Liver (tissue), 9 donors: ENCODE data around the gene TBC1D16. TPM values are rescaled to one million over a fixed set of nuclear protein-coding genes. Genes with fewer than 3 reads are reported as not detected.

Experiments
- DNase-seq: peaks from one replicate; pipeline ENCODE4 v3.0.0-alpha.2; 2017; ENCODE audit warnings: low spot score
- H3K27ac ChIP-seq, 2 donors: one replicate each; pipeline ENCODE4 v1.7.0; 2013; ENCODE audit warnings: inconsistent platforms in 2 of 2, low read length in 2 of 2, control low read depth in 1 of 2, low read depth in 1 of 2, mild to moderate bottlenecking in 1 of 2
- H3K27me3 ChIP-seq, 4 donors: one replicate each; pipeline versions ENCODE4 v1.6.1 to v1.7.0; 2013; ENCODE audit warnings: low read length in 3 of 4, inconsistent platforms in 1 of 4, mild to moderate bottlenecking in 1 of 4, moderate library complexity in 1 of 4; ENCODE audit not compliant: control insufficient read depth in 4 of 4, insufficient read depth in 4 of 4
- H3K36me3 ChIP-seq, 4 donors: one replicate each; pipeline versions ENCODE4 v1.6.1 to v1.7.0; 2013; ENCODE audit warnings: low read length in 3 of 4, mild to moderate bottlenecking in 3 of 4, low read depth in 1 of 4, moderate library complexity in 1 of 4; ENCODE audit not compliant: control insufficient read depth in 4 of 4, insufficient read depth in 3 of 4
- H3K4me1 ChIP-seq, 4 donors: one replicate each; pipeline versions ENCODE4 v1.6.1 to v1.7.0; 2013; ENCODE audit warnings: low read length in 3 of 4, mild to moderate bottlenecking in 3 of 4, moderate library complexity in 1 of 4; ENCODE audit not compliant: control insufficient read depth in 4 of 4, insufficient read depth in 4 of 4
- H3K4me3 ChIP-seq, 3 donors: one replicate each; pipeline versions ENCODE4 v1.6.1 to v1.7.0; 2013; ENCODE audit warnings: low read length in 3 of 3, control low read depth in 1 of 3, low read depth in 1 of 3, mild to moderate bottlenecking in 1 of 3
- H3K9ac ChIP-seq, 2 donors: one replicate each; pipeline ENCODE4 v1.7.0; 2013; ENCODE audit warnings: low read length in 2 of 2, mild to moderate bottlenecking in 2 of 2, moderate library complexity in 2 of 2, control low read depth in 1 of 2, low read depth in 1 of 2
- H3K9me3 ChIP-seq, 4 donors: one replicate each; pipeline versions ENCODE4 v1.6.1 to v1.7.0; 2013; ENCODE audit warnings: low read length in 3 of 4; ENCODE audit not compliant: control insufficient read depth in 4 of 4
- EGR1 ChIP-seq, 2 donors: IDR thresholded peaks; 2 replicates each; pipeline ENCODE4 v1.6.1; 2016 to 2018; ENCODE audit warnings: antibody characterized with exemption in 2 of 2, low read depth in 2 of 2
- FOXA1 ChIP-seq: IDR thresholded peaks from 2 replicates; pipeline ENCODE4 v1.6.1; 2016; ENCODE audit warnings: antibody characterized with exemption
- FOXA2 ChIP-seq: IDR thresholded peaks from 2 replicates; pipeline ENCODE4 v1.6.1; 2016; ENCODE audit warnings: antibody characterized with exemption
- GABPA ChIP-seq, 2 donors: IDR thresholded peaks in 1 of 2; conservative IDR thresholded peaks in 1 of 2; 2 replicates each; pipeline ENCODE4 v1.6.1; 2016; ENCODE audit warnings: antibody characterized with exemption in 2 of 2, mild to moderate bottlenecking in 1 of 2, moderate library complexity in 1 of 2
- HNF4A ChIP-seq, 2 donors: conservative IDR thresholded peaks; 2 replicates each; pipeline ENCODE4 v1.6.1; 2016; ENCODE audit warnings: antibody characterized with exemption in 2 of 2, mild to moderate bottlenecking in 2 of 2
- HNF4G ChIP-seq: IDR thresholded peaks from 2 replicates; pipeline ENCODE4 v1.6.1; 2016; ENCODE audit warnings: antibody characterized with exemption
- JUND ChIP-seq, 2 donors: IDR thresholded peaks; 2 replicates each; pipeline ENCODE4 v1.6.1; 2016; ENCODE audit warnings: antibody characterized with exemption in 2 of 2
- NR2F2 ChIP-seq: IDR thresholded peaks from 2 replicates; pipeline ENCODE4 v1.6.1; 2016; ENCODE audit warnings: antibody characterized with exemption
- RAD21 ChIP-seq, 2 donors: IDR thresholded peaks; 2 replicates each; pipeline ENCODE4 v1.6.1; 2016; ENCODE audit warnings: antibody characterized with exemption in 2 of 2, mild to moderate bottlenecking in 2 of 2
- RXRA ChIP-seq, 2 donors: IDR thresholded peaks; 2 replicates each; pipeline ENCODE4 v1.6.1; 2017 to 2018; ENCODE audit warnings: antibody characterized with exemption in 2 of 2, mild to moderate bottlenecking in 1 of 2
- SP1 ChIP-seq: IDR thresholded peaks from 2 replicates; pipeline ENCODE4 v1.6.1; 2018; ENCODE audit warnings: antibody characterized with exemption, mild to moderate bottlenecking
- TAF1 ChIP-seq: conservative IDR thresholded peaks from 2 replicates; pipeline ENCODE4 v1.6.1; 2016; ENCODE audit warnings: antibody characterized with exemption, mild to moderate bottlenecking
- YY1 ChIP-seq: IDR thresholded peaks from 2 replicates; pipeline ENCODE4 v1.6.1; 2016; ENCODE audit warnings: antibody characterized with exemption, mild to moderate bottlenecking
- WGBS: extraction: QIAGEN DNeasy Blood & Tissue Kit; methylation state at CpG from one replicate; pipeline ENCODE4 v1.1.7; 2013; 5-methylcytosine and 5-hydroxymethylcytosine counted together
- polyA plus RNA-seq, 2 donors: library from polyadenylated mRNA; stranded (reverse) in 1 of 2; unstranded in 1 of 2; fragments of 200-250 nt in 1 of 2; fragments of >200 nt in 1 of 2; fragmentation: Nextera tagmentation in 1 of 2; extraction: Ambion mirVana in 1 of 2; gene quantifications; one replicate each; pipeline versions ENCODE4 v1.2.1 to v1.2.3, GENCODE V29; 2013 to 2015
- total RNA-seq, 2 donors: library from RNA; depleted of rRNA; stranded (reverse); fragments of >200 nt; gene quantifications; one replicate each; pipeline ENCODE4 v1.2.3, GENCODE V29; 2014
- TF ChIP-seq, protein P1 (sequence below): fragments of 150-350 bp; IDR thresholded peaks from 2 replicates; pipeline ENCODE4 v1.5.1; 2017; ENCODE audit warnings: improper control_type of control experiment, low read depth, low read length; ENCODE audit not compliant: missing input control
- TF ChIP-seq, protein P2 (sequence below): IDR thresholded peaks from 2 replicates; pipeline ENCODE4 v1.6.1; 2016; ENCODE audit warnings: antibody characterized with exemption
- TF ChIP-seq, protein P3 (sequence below): IDR thresholded peaks from 2 replicates; pipeline ENCODE4 v1.6.1; 2016; ENCODE audit warnings: antibody characterized with exemption
- TF ChIP-seq, protein P4 (sequence below): IDR thresholded peaks from 2 replicates; pipeline ENCODE4 v1.6.1; 2016; ENCODE audit warnings: antibody characterized with exemption
- donor health status: healthy.
- donor health status: healthy.
- donor health status: healthy.
- donor health status: healthy.
- donor health status: healthy.

The TBC1D16 gene
- total and polyA plus RNA-seq, 4 donors: 3.4 to 29.5 (median 4.7) TPM

DNA sequence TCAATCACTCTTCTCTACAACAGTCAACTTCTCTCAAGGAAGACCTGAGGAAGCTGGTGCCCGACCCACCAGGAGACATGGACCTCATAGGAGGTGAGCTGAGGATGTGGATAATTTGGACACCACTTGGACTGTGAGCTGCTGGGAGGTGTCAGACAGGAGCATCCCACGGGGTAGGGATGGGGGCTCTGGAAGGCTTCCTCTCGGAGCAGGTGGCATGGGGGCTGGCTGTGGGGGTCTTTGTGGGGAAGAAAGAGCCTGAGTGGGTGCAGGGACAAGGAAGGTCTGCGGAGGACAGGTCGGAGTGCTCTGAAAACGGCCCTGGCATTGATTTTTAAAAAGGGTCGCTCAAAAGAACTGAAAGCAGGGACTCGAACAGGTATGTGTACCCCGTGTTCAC, 64.0 kb downstream of the TBC1D16 start (continued):
- TF ChIP-seq, protein P1, sequence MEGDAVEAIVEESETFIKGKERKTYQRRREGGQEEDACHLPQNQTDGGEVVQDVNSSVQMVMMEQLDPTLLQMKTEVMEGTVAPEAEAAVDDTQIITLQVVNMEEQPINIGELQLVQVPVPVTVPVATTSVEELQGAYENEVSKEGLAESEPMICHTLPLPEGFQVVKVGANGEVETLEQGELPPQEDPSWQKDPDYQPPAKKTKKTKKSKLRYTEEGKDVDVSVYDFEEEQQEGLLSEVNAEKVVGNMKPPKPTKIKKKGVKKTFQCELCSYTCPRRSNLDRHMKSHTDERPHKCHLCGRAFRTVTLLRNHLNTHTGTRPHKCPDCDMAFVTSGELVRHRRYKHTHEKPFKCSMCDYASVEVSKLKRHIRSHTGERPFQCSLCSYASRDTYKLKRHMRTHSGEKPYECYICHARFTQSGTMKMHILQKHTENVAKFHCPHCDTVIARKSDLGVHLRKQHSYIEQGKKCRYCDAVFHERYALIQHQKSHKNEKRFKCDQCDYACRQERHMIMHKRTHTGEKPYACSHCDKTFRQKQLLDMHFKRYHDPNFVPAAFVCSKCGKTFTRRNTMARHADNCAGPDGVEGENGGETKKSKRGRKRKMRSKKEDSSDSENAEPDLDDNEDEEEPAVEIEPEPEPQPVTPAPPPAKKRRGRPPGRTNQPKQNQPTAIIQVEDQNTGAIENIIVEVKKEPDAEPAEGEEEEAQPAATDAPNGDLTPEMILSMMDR: no peak
- TF ChIP-seq YY1 (no peak), FOXA1 (no peak), HNF4A (conservative IDR thresholded peaks at IDR 0.05) (no peak), RAD21 (IDR thresholded peaks at IDR 0.05) (no peak)

DNA sequence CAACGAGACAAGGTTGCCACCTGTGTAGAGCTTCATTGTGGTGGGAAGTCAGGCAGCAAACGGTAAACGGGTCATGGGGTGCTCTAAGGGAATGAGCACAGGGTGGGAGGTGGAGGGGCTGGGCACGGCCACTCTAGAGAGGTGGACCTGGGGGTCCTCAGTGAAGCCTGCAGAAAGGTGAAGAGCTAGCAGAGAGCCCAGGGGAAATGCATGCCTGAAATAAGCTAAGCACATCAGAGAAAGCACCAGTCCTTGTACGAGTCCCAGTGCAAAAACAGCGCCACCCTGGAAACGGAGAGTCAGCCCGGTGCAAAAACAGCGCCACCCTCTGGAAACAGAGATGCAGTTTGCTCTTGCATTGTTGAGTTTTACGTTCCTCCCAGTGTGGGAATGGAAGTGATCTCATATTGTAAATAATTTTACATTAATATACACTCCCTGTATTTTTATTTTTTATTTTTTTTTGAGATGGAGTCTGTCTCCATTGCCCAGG, 65.0 kb downstream of the TBC1D16 start:
- 65% methylated on average over 10 of the region's 10 CpGs for WGBS
- DNase-seq: no peak
- no peak overlapping the region for H3K27ac ChIP-seq
- no peak overlapping the region for H3K9ac ChIP-seq
- no peaks in the 10 kb centered on the region for H3K36me3 ChIP-seq
- H3K27me3 ChIP-seq: no peaks in the 10 kb centered on the region
- H3K9me3 ChIP-seq: no peaks in the 10 kb centered on the region
- H3K4me1 ChIP-seq: peaks cover 0 to under 1% (median 0%) of the 10 kb centered on the region in 4 donors
- TF ChIP-seq RAD21 (IDR thresholded peaks at IDR 0.05): peak; percentile 48 to 72
- TF ChIP-seq JUND (IDR thresholded peaks at IDR 0.05): no peak
- no peak for TF ChIP-seq EGR1 (IDR thresholded peaks at IDR 0.05; ENCODE audit: low read depth in 2 of 2)
- TF ChIP-seq, protein P1: peak; percentile 25
- TF ChIP-seq, protein P2, sequence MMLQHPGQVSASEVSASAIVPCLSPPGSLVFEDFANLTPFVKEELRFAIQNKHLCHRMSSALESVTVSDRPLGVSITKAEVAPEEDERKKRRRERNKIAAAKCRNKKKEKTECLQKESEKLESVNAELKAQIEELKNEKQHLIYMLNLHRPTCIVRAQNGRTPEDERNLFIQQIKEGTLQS: no peak
- TF ChIP-seq, protein P3, sequence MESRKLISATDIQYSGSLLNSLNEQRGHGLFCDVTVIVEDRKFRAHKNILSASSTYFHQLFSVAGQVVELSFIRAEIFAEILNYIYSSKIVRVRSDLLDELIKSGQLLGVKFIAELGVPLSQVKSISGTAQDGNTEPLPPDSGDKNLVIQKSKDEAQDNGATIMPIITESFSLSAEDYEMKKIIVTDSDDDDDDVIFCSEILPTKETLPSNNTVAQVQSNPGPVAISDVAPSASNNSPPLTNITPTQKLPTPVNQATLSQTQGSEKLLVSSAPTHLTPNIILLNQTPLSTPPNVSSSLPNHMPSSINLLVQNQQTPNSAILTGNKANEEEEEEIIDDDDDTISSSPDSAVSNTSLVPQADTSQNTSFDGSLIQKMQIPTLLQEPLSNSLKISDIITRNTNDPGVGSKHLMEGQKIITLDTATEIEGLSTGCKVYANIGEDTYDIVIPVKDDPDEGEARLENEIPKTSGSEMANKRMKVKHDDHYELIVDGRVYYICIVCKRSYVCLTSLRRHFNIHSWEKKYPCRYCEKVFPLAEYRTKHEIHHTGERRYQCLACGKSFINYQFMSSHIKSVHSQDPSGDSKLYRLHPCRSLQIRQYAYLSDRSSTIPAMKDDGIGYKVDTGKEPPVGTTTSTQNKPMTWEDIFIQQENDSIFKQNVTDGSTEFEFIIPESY: no peak
- no peak for TF ChIP-seq FOXA1
- TF ChIP-seq FOXA2: no peak
- no peak overlapping the region for H3K4me3 ChIP-seq

DNA sequence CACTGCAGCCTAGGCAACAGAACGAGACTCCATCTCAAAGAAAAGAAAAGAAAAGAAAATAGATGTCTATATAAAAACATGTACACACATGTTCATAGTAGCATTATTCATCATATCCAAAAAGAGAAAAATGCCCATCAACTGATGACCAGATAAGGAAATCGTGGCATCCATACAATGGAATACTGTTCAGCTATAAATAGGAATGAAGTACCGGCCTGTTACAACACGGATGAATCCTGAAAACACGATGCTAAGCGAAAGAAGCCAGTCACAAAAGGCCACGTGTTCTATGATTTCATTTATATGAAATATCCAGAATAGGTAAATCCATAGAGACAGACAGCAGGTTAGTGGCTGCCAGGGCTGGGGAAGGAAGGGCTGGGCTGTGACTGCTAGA, 65.8 kb downstream of the TBC1D16 start:
- DNase-seq: no peak
- no peak overlapping the region for H3K27ac ChIP-seq
- TF ChIP-seq TAF1 (no peak), NR2F2 (no peak), FOXA1 (no peak), JUND (IDR thresholded peaks at IDR 0.05) (no peak), EGR1 (IDR thresholded peaks at IDR 0.05; ENCODE audit: low read depth in 2 of 2) (no peak), HNF4A (conservative IDR thresholded peaks at IDR 0.05) (no peak), FOXA2 (no peak), SP1 (no peak), RXRA (IDR thresholded peaks at IDR 0.05) (no peak), YY1 (no peak), HNF4G (no peak), GABPA (IDR thresholded peaks at IDR 0.05 in 1 of 2, conservative IDR thresholded peaks at IDR 0.05 in 1 of 2) (no peak)
- TF ChIP-seq, protein P3: no peak
- TF ChIP-seq, protein P1: no peak
- TF ChIP-seq, protein P2: no peak
- TF ChIP-seq, protein P4, sequence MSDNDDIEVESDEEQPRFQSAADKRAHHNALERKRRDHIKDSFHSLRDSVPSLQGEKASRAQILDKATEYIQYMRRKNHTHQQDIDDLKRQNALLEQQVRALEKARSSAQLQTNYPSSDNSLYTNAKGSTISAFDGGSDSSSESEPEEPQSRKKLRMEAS: no peak
- no peaks in the 10 kb centered on the region for H3K9me3 ChIP-seq
- no peaks in the 10 kb centered on the region for H3K36me3 ChIP-seq
- no peaks in the 10 kb centered on the region for H3K27me3 ChIP-seq
- 92% methylated on average over 7 of the region's 7 CpGs for WGBS
- no peaks in the 10 kb centered on the region for H3K4me1 ChIP-seq
- H3K9ac ChIP-seq: no peak overlapping the region
- H3K4me3 ChIP-seq: no peak overlapping the region
